Activated B cell treated with CpG ODN at 0.5 μM for 24 hours (primary cell): ENCODE results near the gene KCNMB2. TPM values are rescaled to one million over a fixed set of nuclear protein-coding genes. Genes with fewer than 3 reads are reported as not detected.

Experiments used
- ATAC-seq: fragments of 200-7000 bp; cut with Tn5 transposase; one replicate; pipeline ENCODE4 v1.10.0; 2021; ENCODE audit warnings: low read depth, mild to moderate bottlenecking, moderate library complexity
- CTCF ChIA-PET: fragments of 350-600 bp; sonication (Branson Sonifier 250); formaldehyde crosslinking; loops from one replicate; lab custom pipeline; 2021; ENCODE audit warnings: antibody characterized with exemption; lab: Charles Lee
- POLR2A ChIA-PET: fragments of 350-600 bp; sonication (Branson Sonifier 250); formaldehyde crosslinking; loops from one replicate; lab custom pipeline; 2021; ENCODE audit warnings: antibody characterized with exemption; lab: Charles Lee
- DNase-seq: peaks from one replicate; pipeline ENCODE4 v3.0.0; 2022
- H3K27ac Mint-ChIP-seq: one replicate; pipeline ENCODE4 v1.8.0; 2020; ENCODE audit warnings: mixed read lengths
- H3K27me3 Mint-ChIP-seq: one replicate; pipeline ENCODE4 v1.8.0; 2021; ENCODE audit warnings: mixed read lengths
- H3K36me3 Mint-ChIP-seq: one replicate; pipeline ENCODE4 v1.8.0; 2021; ENCODE audit warnings: low read depth, mixed read lengths
- H3K4me1 Mint-ChIP-seq: one replicate; pipeline ENCODE4 v1.8.0; 2021; ENCODE audit warnings: mixed read lengths
- H3K4me3 Mint-ChIP-seq: one replicate; pipeline ENCODE4 v1.8.0; 2020; ENCODE audit warnings: mild to moderate bottlenecking, mixed read lengths
- H3K9me3 Mint-ChIP-seq: one replicate; pipeline ENCODE4 v1.8.0; 2020; ENCODE audit warnings: mixed read lengths
- CTCF ChIP-seq: fragments of 200-600 bp; IDR thresholded peaks from one replicate; pipeline ENCODE4 v1.8.0; 2022; ENCODE audit warnings: antibody characterized with exemption, mild to moderate bottlenecking
- intact Hi-C: fragments of 100-400 bp; cut with micrococcal nuclease; formaldehyde crosslinking; loops from one replicate; pipeline ENCODE4 v1.15.1; 2024
- total RNA-seq: library from RNA; stranded (reverse); gene quantifications from 2 replicates; pipeline ENCODE4 v1.2.3, GENCODE V29; 2022

Gene KCNMB2
- total RNA-seq, 1 donor from 2014 or later: not detected

GRCh38 chr3:178624276-178624675 lies 88.0 kb downstream of the KCNMB2 start:
- ChIA-PET POLR2A (no interaction called here), CTCF (no interaction called here)
- Mint-ChIP-seq H3K4me1 (no peaks in the 10 kb centered on the region), H3K4me3 (no peak overlapping the region), H3K27ac (no peak overlapping the region), H3K9me3 (no peaks in the 10 kb centered on the region), H3K36me3 (no peaks in the 10 kb centered on the region), H3K27me3 (no peaks in the 10 kb centered on the region)
- intact Hi-C loops: no loop called here
- ATAC-seq (no peak), DNase-seq (no peak)
- no peak for TF ChIP-seq CTCF

GRCh38 chr3:178625053-178625600 lies 88.9 kb downstream of the KCNMB2 start:
- Mint-ChIP-seq H3K4me1 (no peaks in the 10 kb centered on the region), H3K27me3 (no peaks in the 10 kb centered on the region), H3K36me3 (no peaks in the 10 kb centered on the region), H3K27ac (no peak overlapping the region), H3K9me3 (no peaks in the 10 kb centered on the region), H3K4me3 (no peak overlapping the region)
- TF ChIP-seq CTCF: no peak
- ATAC-seq (no peak), DNase-seq (no peak)
- CTCF ChIA-PET: no interaction called here
- POLR2A ChIA-PET: no interaction called here
- intact Hi-C loops: no loop called here

GRCh38 chr3:178628037-178628436 lies 91.8 kb downstream of the KCNMB2 start:
- DNase-seq (no peak), ATAC-seq (no peak)
- Mint-ChIP-seq H3K27ac (no peak overlapping the region), H3K27me3 (no peaks in the 10 kb centered on the region), H3K36me3 (no peaks in the 10 kb centered on the region), H3K4me3 (no peak overlapping the region), H3K4me1 (no peaks in the 10 kb centered on the region), H3K9me3 (peaks cover 2% of the 10 kb centered on the region)
- ChIA-PET CTCF (no interaction called here), POLR2A (no interaction called here)
- intact Hi-C loops: no loop called here
- TF ChIP-seq CTCF: no peak

- Mint-ChIP-seq H3K36me3 (no peaks in the 10 kb centered on the region), H3K27me3 (no peaks in the 10 kb centered on the region), H3K4me1 (no peaks in the 10 kb centered on the region), H3K4me3 (no peak overlapping the region), H3K9me3 (peaks cover 9% of the 10 kb centered on the region), H3K27ac (no peak overlapping the region)
- ATAC-seq: no peak
- no peak for DNase-seq
- CTCF ChIA-PET: no interaction called here
- TF ChIP-seq CTCF: no peak
- POLR2A ChIA-PET: no interaction called here
- intact Hi-C loops: no loop called here
Measured at GRCh38 chr3:178629430-178630178, 93.4 kb downstream of the KCNMB2 start.

- TF ChIP-seq CTCF: no peak
- POLR2A ChIA-PET: no interaction called here
- H3K36me3 Mint-ChIP-seq: no peaks in the 10 kb centered on the region
- DNase-seq (no peak), ATAC-seq (no peak)
- no peak overlapping the region for H3K27ac Mint-ChIP-seq
- no peak overlapping the region for H3K4me3 Mint-ChIP-seq
- H3K9me3 Mint-ChIP-seq: peaks cover 10% of the 10 kb centered on the region
- CTCF ChIA-PET: no interaction called here
- no peaks in the 10 kb centered on the region for H3K4me1 Mint-ChIP-seq
- no peaks in the 10 kb centered on the region for H3K27me3 Mint-ChIP-seq
- intact Hi-C loops: no loop called here
Measured at GRCh38 chr3:178631950-178632349, 95.7 kb downstream of the KCNMB2 start.
